MM.1S (cell line): Measurements from ENCODE around the gene CDK11A.
"Not testable (repeated sequence)": the region's sequence is repeated elsewhere in the genome, so short reads cannot be mapped to it uniquely, and the experiment has no call there.

ENCODE experiments used
- DNase-seq: peaks from one replicate; pipeline ENCODE4 v3.0.0-alpha.2; 2015
- H2AFZ ChIP-seq: fragments of 300-600 bp; sonication (generic); 2 replicates; pipeline ENCODE4 v1.6.0; 2016; ENCODE audit warnings: antibody characterized with exemption, low read length
- H3F3A ChIP-seq: fragments of 300-600 bp; sonication (generic); 2 replicates; pipeline ENCODE4 v1.6.1; 2016; ENCODE audit warnings: mild to moderate bottlenecking, antibody characterized with exemption, low read length, moderate library complexity, mixed read lengths; ENCODE audit not compliant: insufficient read depth
- H3K27ac ChIP-seq: fragments of 300-600 bp; sonication (generic); 2 replicates; pipeline ENCODE4 v1.5.1; 2016; ENCODE audit warnings: mild to moderate bottlenecking, low read length
- H3K27me3 ChIP-seq: fragments of 300-600 bp; sonication (generic); replicated peaks from 2 replicates; pipeline ENCODE4 v1.6.0; 2016; ENCODE audit warnings: low read length; ENCODE audit not compliant: insufficient read depth
- H3K36me3 ChIP-seq: fragments of 300-600 bp; sonication (generic); replicated peaks from 2 replicates; pipeline ENCODE4 v1.6.1; 2016; ENCODE audit warnings: mild to moderate bottlenecking, low read length, mixed read lengths; ENCODE audit not compliant: insufficient read depth
- H3K4me1 ChIP-seq: fragments of 300-600 bp; sonication (generic); 2 replicates; pipeline ENCODE4 v1.6.1; 2016; ENCODE audit warnings: low read length, mixed read lengths
- H3K4me2 ChIP-seq: fragments of 300-600 bp; sonication (generic); 2 replicates; pipeline ENCODE4 v1.6.0; 2016; ENCODE audit warnings: low read depth, low read length
- H3K4me3 ChIP-seq: fragments of 300-600 bp; sonication (generic); 2 replicates; pipeline ENCODE4 v1.5.1; 2016; ENCODE audit warnings: low read length, mixed read lengths
- H3K79me2 ChIP-seq: fragments of 300-600 bp; sonication (generic); 2 replicates; pipeline ENCODE4 v1.6.1; 2016; ENCODE audit warnings: mixed run types, low read length, mixed read lengths
- H3K9ac ChIP-seq: fragments of 300-600 bp; sonication (generic); 2 replicates; pipeline ENCODE4 v1.6.1; 2016; ENCODE audit warnings: low read length, mixed read lengths
- H3K9me2 ChIP-seq: fragments of 300-600 bp; sonication (generic); replicated peaks from 2 replicates; pipeline ENCODE4 v1.6.1; 2016; ENCODE audit warnings: mild to moderate bottlenecking, low read length, mixed read lengths; ENCODE audit not compliant: insufficient read depth
- H3K9me3 ChIP-seq: fragments of 300-600 bp; sonication (generic); replicated peaks from 2 replicates; pipeline ENCODE4 v1.6.1; 2016; ENCODE audit warnings: mild to moderate bottlenecking, low read length, mixed read lengths; ENCODE audit not compliant: insufficient read depth
- H4K20me1 ChIP-seq: fragments of 300-600 bp; sonication (generic); 2 replicates; pipeline ENCODE4 v1.6.1; 2016; ENCODE audit warnings: mild to moderate bottlenecking, low read length, moderate library complexity, mixed read lengths; ENCODE audit not compliant: insufficient read depth
- EZH2 ChIP-seq: fragments of 300-600 bp; sonication (generic); optimal IDR thresholded peaks from 2 replicates; pipeline ENCODE3; 2017; ENCODE audit warnings: low read depth, mild to moderate bottlenecking, antibody characterized with exemption, low read length, mixed read lengths

The CDK11A gene

GRCh38 chr1:1748686-1749321 lies 24.6 kb upstream of the CDK11A start:
- Histone ChIP-seq H3K79me2 (no peaks in the 10 kb centered on the region), H3K4me1 (no peaks in the 10 kb centered on the region), H3K4me2 (no peak overlapping the region), H3K36me3 (no peaks in the 10 kb centered on the region; the same call in 1 of the 2 replicates), H3K27me3 (no peaks in the 10 kb centered on the region), H3K9me3 (no peaks in the 10 kb centered on the region), H3K9me2 (no peaks in the 10 kb centered on the region), H3F3A (no peaks in the 10 kb centered on the region), H3K27ac (no peak overlapping the region), H2AFZ (no peak overlapping the region), H4K20me1 (no peaks in the 10 kb centered on the region), H3K9ac (no peak overlapping the region), H3K4me3 (no peak overlapping the region)
- no peak for TF ChIP-seq EZH2
- DNase-seq: no peak

GRCh38 chr1:1746566-1746909 lies 22.4 kb upstream of the CDK11A start:
- Histone ChIP-seq H3K4me3 (peak overlapping the region; percentile 17; the same call in 1 of the 2 replicates), H3K9ac (peak overlapping the region; percentile 68; the same call in 1 of the 2 replicates), H3K27ac (peak overlapping the region; percentile 79; the same call in 1 of the 2 replicates)
- H3K36me3 ChIP-seq, DNase-seq, H3K9me2 ChIP-seq, H2AFZ ChIP-seq, H3K9me3 ChIP-seq, H4K20me1 ChIP-seq, H3K27me3 ChIP-seq, H3K79me2 ChIP-seq, H3K4me1 ChIP-seq, H3K4me2 ChIP-seq, H3F3A ChIP-seq: not testable (repeated sequence)

- H3K36me3 ChIP-seq, H3K27me3 ChIP-seq, H3F3A ChIP-seq, H2AFZ ChIP-seq, H3K9me3 ChIP-seq, H3K4me1 ChIP-seq, H3K79me2 ChIP-seq, H3K4me2 ChIP-seq, H3K9me2 ChIP-seq, H4K20me1 ChIP-seq: not testable (repeated sequence)
- Histone ChIP-seq H3K9ac (peak overlapping the region; percentile 68), H3K4me3 (peak overlapping the region; percentile 17; the same call in 1 of the 2 replicates), H3K27ac (peak overlapping the region; percentile 79)
- peak; percentile 69 for DNase-seq
Measured at GRCh38 chr1:1745651-1746565, 21.8 kb upstream of the CDK11A start.

- H3K27ac ChIP-seq: not testable (repeated sequence)
Measured at GRCh38 chr1:1742529-1742928, 18.4 kb upstream of the CDK11A start.

GRCh38 chr1:1741013-1741412 lies 16.9 kb upstream of the CDK11A start:
- H3K9me3 ChIP-seq, H4K20me1 ChIP-seq, DNase-seq, H3K4me3 ChIP-seq, H3K79me2 ChIP-seq, H3K4me1 ChIP-seq, H3K9me2 ChIP-seq, H3K36me3 ChIP-seq, H3K27ac ChIP-seq, H2AFZ ChIP-seq, H3K9ac ChIP-seq, H3F3A ChIP-seq, H3K27me3 ChIP-seq, H3K4me2 ChIP-seq: not testable (repeated sequence)

More at GRCh38 chr1:1742529-1742928, 18.4 kb upstream of the CDK11A start:
- not testable (repeated sequence) for H4K20me1 ChIP-seq, H3K4me1 ChIP-seq, H3K36me3 ChIP-seq, H3F3A ChIP-seq, H2AFZ ChIP-seq, H3K79me2 ChIP-seq, DNase-seq, H3K4me2 ChIP-seq, H3K9me2 ChIP-seq, H3K9me3 ChIP-seq, H3K4me3 ChIP-seq, H3K27me3 ChIP-seq, H3K9ac ChIP-seq

GRCh38 chr1:1738799-1739337 lies 14.7 kb upstream of the CDK11A start:
- H3F3A ChIP-seq, H3K27me3 ChIP-seq, H3K9me3 ChIP-seq, H3K4me1 ChIP-seq, H3K79me2 ChIP-seq, H3K9ac ChIP-seq, H4K20me1 ChIP-seq, H2AFZ ChIP-seq, H3K36me3 ChIP-seq, H3K9me2 ChIP-seq: not testable (repeated sequence)
- peak; percentile 51 for DNase-seq
- Histone ChIP-seq H3K4me2 (peak overlapping the region; percentile 43; the same call in 1 of the 2 replicates), H3K4me3 (peak overlapping the region; percentile 22; the same call in 1 of the 2 replicates), H3K27ac (peak overlapping the region; percentile 61; the same call in 1 of the 2 replicates)

- H3K9ac ChIP-seq, H3K4me1 ChIP-seq, H4K20me1 ChIP-seq, H3K79me2 ChIP-seq, H3F3A ChIP-seq, H3K36me3 ChIP-seq, H3K9me3 ChIP-seq, H2AFZ ChIP-seq, H3K9me2 ChIP-seq, H3K27me3 ChIP-seq: not testable (repeated sequence)
- Histone ChIP-seq H3K4me2 (peak overlapping the region; percentile 52; the same call in 1 of the 2 replicates), H3K27ac (peak overlapping the region; percentile 69; the same call in 1 of the 2 replicates), H3K4me3 (peak overlapping the region; percentile 27; the same call in 1 of the 2 replicates)
- DNase-seq: peak; percentile 82
Measured at GRCh38 chr1:1737675-1738590, 13.8 kb upstream of the CDK11A start.
